Left ventricle myocardium inferior (tissue), 1 donor: Measurements from ENCODE around the gene GBP2. TPM values are rescaled to one million over a fixed set of nuclear protein-coding genes. Genes with fewer than 3 reads are reported as not detected.

Source experiments
- DNase-seq: peaks from one replicate; pipeline ENCODE4 v3.0.0-alpha.2; 2020
- H3K27ac ChIP-seq: fragments of 200-600 bp; replicated peaks from 2 replicates; pipeline ENCODE4 v1.8.0; 2021
- H3K27me3 ChIP-seq: fragments of 200-600 bp; 2 replicates; pipeline ENCODE4 v1.8.0; 2021; ENCODE audit warnings: low read depth
- H3K36me3 ChIP-seq: fragments of 200-600 bp; 2 replicates; pipeline ENCODE4 v1.8.0; 2021
- H3K4me1 ChIP-seq: fragments of 200-600 bp; 2 replicates; pipeline ENCODE4 v1.8.0; 2021
- H3K4me3 ChIP-seq: fragments of 200-600 bp; 2 replicates; pipeline ENCODE4 v1.8.0; 2021; ENCODE audit warnings: mild to moderate bottlenecking, moderate library complexity
- H3K9me3 ChIP-seq: fragments of 200-600 bp; replicated peaks from 2 replicates; pipeline ENCODE4 v1.8.0; 2021
- CTCF ChIP-seq: fragments of 200-600 bp; IDR thresholded peaks from 2 replicates; pipeline ENCODE4 v1.8.0; 2021; ENCODE audit warnings: antibody characterized with exemption, mild to moderate bottlenecking, borderline replicate concordance
- intact Hi-C: fragments of 100-400 bp; cut with micrococcal nuclease; formaldehyde crosslinking; loops from one replicate; pipeline ENCODE4 v1.11.0; 2022
- long read RNA-seq: library from polyadenylated mRNA; unstranded; transcript quantifications from one replicate; pipeline ENCODE4 v2.0.0, GENCODE V29; 2021
- total RNA-seq: library from RNA; stranded (reverse); fragmentation: NEBNext Ultra II Directional; extraction: Animal tissue kit (Norgen Biotek cat#: 25700); gene quantifications from one replicate; pipeline ENCODE4 v1.2.1, GENCODE V29; 2021
- donor health status: DM: no; HTN: yes; CAD: no; lungs with severe emphysema.

GBP2 gene
- 8.8 TPM for total RNA-seq
- long read RNA-seq, transcript GBP2-201 (11 exons, 2,220 nt) = major isoform, 19 of 20 reads
- long read RNA-seq, partial matches to known transcripts = 0 of 20 reads
- long read RNA-seq, other reads (novel, unspliced or antisense) = 1 of 20 reads

- TF ChIP-seq CTCF = no peak
- intact Hi-C loops = no loop called here
- Histone ChIP-seq H3K27me3 (no peaks in the 10 kb centered on the region), H3K4me1 (peaks cover 50% of the 10 kb centered on the region), H3K36me3 (peaks cover 9% of the 10 kb centered on the region), H3K27ac (peak within 1 kb of the TSS; percentile 82), H3K9me3 (no peaks in the 10 kb centered on the region), H3K4me3 (peak within 1 kb of the TSS; percentile 69)
- DNase-seq = no peak
Measured at GRCh38 chr1:89125913-89126580, at the start of gene GBP2. GBP2 (minus strand) TSS chr1:89126114; CDS start chr1:89121966, 4,148 bp downstream.

GRCh38 chr1:89174491-89174890 lies 48.6 kb upstream of the GBP2 start:
- H3K27me3 ChIP-seq = no peaks in the 10 kb centered on the region
- no peaks in the 10 kb centered on the region for H3K4me1 ChIP-seq
- no peaks in the 10 kb centered on the region for H3K36me3 ChIP-seq
- TF ChIP-seq CTCF = no peak
- H3K4me3 ChIP-seq = no peak overlapping the region
- H3K9me3 ChIP-seq = no peaks in the 10 kb centered on the region
- no peak overlapping the region for H3K27ac ChIP-seq
- intact Hi-C loops = no loop called here
- DNase-seq = no peak

- no peak for DNase-seq
- H3K27ac ChIP-seq = no peak overlapping the region
- H3K9me3 ChIP-seq = no peaks in the 10 kb centered on the region
- intact Hi-C loops = no loop called here
- no peak overlapping the region for H3K4me3 ChIP-seq
- TF ChIP-seq CTCF = no peak
- H3K36me3 ChIP-seq = no peaks in the 10 kb centered on the region
- no peaks in the 10 kb centered on the region for H3K4me1 ChIP-seq
- no peaks in the 10 kb centered on the region for H3K27me3 ChIP-seq
Measured at GRCh38 chr1:89172468-89173143, 46.7 kb upstream of the GBP2 start.

- no peak overlapping the region for H3K27ac ChIP-seq
- DNase-seq = no peak
- H3K4me3 ChIP-seq = no peak overlapping the region
- TF ChIP-seq CTCF = no peak
- intact Hi-C loops = no loop called here
- no peaks in the 10 kb centered on the region for H3K36me3 ChIP-seq
- no peaks in the 10 kb centered on the region for H3K27me3 ChIP-seq
- no peaks in the 10 kb centered on the region for H3K4me1 ChIP-seq
- no peaks in the 10 kb centered on the region for H3K9me3 ChIP-seq
Measured at GRCh38 chr1:89171067-89171438, 45.1 kb upstream of the GBP2 start.

- intact Hi-C loops = no loop called here
- DNase-seq = no peak
- no peak overlapping the region for H3K27ac ChIP-seq
Measured at GRCh38 chr1:89170170-89171066, 44.5 kb upstream of the GBP2 start.

More at GRCh38 chr1:89170170-89171066, 44.5 kb upstream of the GBP2 start:
- Histone ChIP-seq H3K9me3 (no peaks in the 10 kb centered on the region), H3K36me3 (no peaks in the 10 kb centered on the region), H3K4me3 (no peak overlapping the region), H3K4me1 (no peaks in the 10 kb centered on the region), H3K27me3 (no peaks in the 10 kb centered on the region)
- no peak for TF ChIP-seq CTCF
